Measurements from ENCODE around the gene CROCC2.

The CROCC2 gene

GRCh38 chr2:241020201-241020600 is 114.1 kb downstream of the CROCC2 start:
- H3K4me3 ChIP-seq (ENCODE audit: low read depth, low read length), result no peak overlapping the region
- no peak for DNase-seq (ENCODE audit: low read depth)
- TF ChIP-seq CTCF (IDR thresholded peaks at IDR 0.05; ENCODE audit: control insufficient read depth, extremely low read depth, insufficient read depth), result no peak

GRCh38 chr2:241020629-241021190 is 114.6 kb downstream of the CROCC2 start:
- no peak for DNase-seq (ENCODE audit: low read depth)
- no peak overlapping the region for H3K4me3 ChIP-seq (ENCODE audit: low read depth, low read length)
- TF ChIP-seq CTCF (IDR thresholded peaks at IDR 0.05; ENCODE audit: control insufficient read depth, extremely low read depth, insufficient read depth), result no peak

GRCh38 chr2:241025639-241026038 is 119.5 kb downstream of the CROCC2 start:
- no peak for DNase-seq (ENCODE audit: low read depth)
- no peak for TF ChIP-seq CTCF (IDR thresholded peaks at IDR 0.05; ENCODE audit: control insufficient read depth, extremely low read depth, insufficient read depth)

GRCh38 chr2:241029599-241030332 is 123.6 kb downstream of the CROCC2 start:
- no peak for TF ChIP-seq CTCF (IDR thresholded peaks at IDR 0.05; ENCODE audit: control insufficient read depth, extremely low read depth, insufficient read depth)
- no peak for DNase-seq (ENCODE audit: low read depth)
- no peak overlapping the region for H3K4me3 ChIP-seq (ENCODE audit: low read depth, low read length)

More at GRCh38 chr2:241025639-241026038, 119.5 kb downstream of the CROCC2 start:
- H3K4me3 ChIP-seq (ENCODE audit: low read depth, low read length), result no peak overlapping the region

- no peak for TF ChIP-seq CTCF (IDR thresholded peaks at IDR 0.05; ENCODE audit: control insufficient read depth, extremely low read depth, insufficient read depth)
- DNase-seq (ENCODE audit: low read depth), result no peak
- H3K4me3 ChIP-seq (ENCODE audit: low read depth, low read length), result no peak overlapping the region
These were observed 124.2 kb downstream of the CROCC2 start for GRCh38 chr2:241030333-241030680.

GRCh38 chr2:241030883-241031282 is 124.7 kb downstream of the CROCC2 start:
- TF ChIP-seq CTCF (IDR thresholded peaks at IDR 0.05; ENCODE audit: control insufficient read depth, extremely low read depth, insufficient read depth), result no peak
- DNase-seq (ENCODE audit: low read depth), result no peak
- H3K4me3 ChIP-seq (ENCODE audit: low read depth, low read length), result no peak overlapping the region

All from LNCaP clone FGC (cell line).